ENCODE measurements around the gene ARCN1. TPM values are rescaled to one million over a fixed set of nuclear protein-coding genes. Genes with fewer than 3 reads are reported as not detected.
A peak's percentile ranks its signal among the peaks of the same experiment; 100 is the strongest.

ARCN1 gene
- 128 TPM for total RNA-seq

GRCh38 chr11:118572061-118572980 lies at the start of gene ARCN1:
TSS of gene ARCN1 (plus strand) at chr11:118572409. CDS start at chr11:118572548, 139 bp downstream.
- peak; percentile 93 for DNase-seq

- DNase-seq = peak; percentile 30
Observed at GRCh38 chr11:118522571-118523072, 49.6 kb upstream of the ARCN1 start.

DNA sequence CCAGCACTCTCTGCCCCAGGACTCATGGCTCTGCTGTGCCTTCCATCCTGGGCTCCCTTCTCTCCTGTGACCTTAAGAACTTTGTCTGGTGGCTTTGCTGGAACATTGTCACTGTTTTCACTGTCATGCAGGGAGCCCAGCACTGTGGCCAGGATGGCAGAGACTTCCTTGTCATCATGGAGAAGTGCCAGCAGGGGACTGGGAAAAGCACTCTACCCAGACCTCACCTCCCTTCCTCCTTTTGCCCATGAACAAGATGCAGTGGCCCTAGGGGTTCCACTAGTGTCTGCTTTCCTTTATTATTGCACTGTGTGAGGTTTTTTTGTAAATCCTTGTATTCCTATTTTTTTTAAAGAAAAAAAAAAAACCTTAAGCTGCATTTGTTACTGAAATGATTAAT lies 47.9 kb upstream of the ARCN1 start:
- DNase-seq = no peak

- peak; percentile 26 for DNase-seq
Observed at GRCh38 chr11:118524757-118525470, 47.3 kb upstream of the ARCN1 start.

- no peak for DNase-seq
Observed at GRCh38 chr11:118526688-118527087, 45.5 kb upstream of the ARCN1 start.

DNA sequence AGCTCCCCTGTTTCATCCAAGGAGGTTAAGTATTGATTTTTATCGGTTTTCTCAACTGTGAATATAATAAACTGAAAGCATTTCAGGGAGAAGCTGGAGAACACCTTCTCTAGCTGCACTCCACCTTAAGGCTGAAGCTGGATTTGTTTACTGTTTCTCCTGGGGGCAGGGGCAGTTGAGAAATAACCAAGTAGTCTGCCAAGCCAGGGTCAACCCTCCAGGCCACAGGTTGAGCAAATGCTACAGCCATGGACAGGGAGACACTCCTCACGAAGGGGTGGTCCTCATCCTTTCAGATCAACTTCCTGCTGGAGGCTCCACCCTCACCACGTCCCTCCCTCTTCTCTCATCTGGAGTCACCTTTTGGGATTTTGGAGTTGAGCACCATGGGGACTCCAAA lies 45.1 kb upstream of the ARCN1 start, which contains the start of gene TTC36:
Gene TTC36 (plus strand): TSS at position 366 of the 400 bp plus-strand sequence. CDS start 21 bp downstream, at position 387.
- no peak for DNase-seq

GRCh38 chr11:118528511-118528910 lies 43.7 kb upstream of the ARCN1 start:
- no peak for DNase-seq

GRCh38 chr11:118529584-118530175 lies 42.5 kb upstream of the ARCN1 start:
- no peak for DNase-seq

DNA sequence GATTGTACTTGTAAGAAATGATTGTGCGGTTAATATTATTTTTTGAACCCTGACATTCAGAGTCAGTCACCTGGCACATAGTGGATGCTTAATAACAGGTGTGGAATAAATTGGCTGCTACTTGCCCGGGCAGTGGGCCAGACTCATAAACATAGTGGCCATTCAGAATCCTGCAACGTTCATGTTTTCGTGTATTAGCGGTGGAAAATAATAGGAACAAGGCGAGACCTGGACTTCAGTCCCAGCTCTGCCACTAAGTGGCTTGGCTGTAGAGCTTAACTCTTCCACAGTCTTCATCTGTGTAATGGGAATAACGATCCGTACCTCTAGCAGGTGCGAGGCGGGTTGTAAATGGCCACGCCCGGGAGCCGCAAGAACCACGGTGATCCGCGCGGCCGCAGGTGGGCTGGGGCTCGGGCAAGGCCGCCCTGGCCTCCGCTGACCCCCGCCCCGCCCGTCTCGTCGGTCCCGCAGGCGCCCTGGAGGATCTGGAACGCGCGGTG lies 42.0 kb upstream of the ARCN1 start:
- peak; percentile 69 for DNase-seq

DNA sequence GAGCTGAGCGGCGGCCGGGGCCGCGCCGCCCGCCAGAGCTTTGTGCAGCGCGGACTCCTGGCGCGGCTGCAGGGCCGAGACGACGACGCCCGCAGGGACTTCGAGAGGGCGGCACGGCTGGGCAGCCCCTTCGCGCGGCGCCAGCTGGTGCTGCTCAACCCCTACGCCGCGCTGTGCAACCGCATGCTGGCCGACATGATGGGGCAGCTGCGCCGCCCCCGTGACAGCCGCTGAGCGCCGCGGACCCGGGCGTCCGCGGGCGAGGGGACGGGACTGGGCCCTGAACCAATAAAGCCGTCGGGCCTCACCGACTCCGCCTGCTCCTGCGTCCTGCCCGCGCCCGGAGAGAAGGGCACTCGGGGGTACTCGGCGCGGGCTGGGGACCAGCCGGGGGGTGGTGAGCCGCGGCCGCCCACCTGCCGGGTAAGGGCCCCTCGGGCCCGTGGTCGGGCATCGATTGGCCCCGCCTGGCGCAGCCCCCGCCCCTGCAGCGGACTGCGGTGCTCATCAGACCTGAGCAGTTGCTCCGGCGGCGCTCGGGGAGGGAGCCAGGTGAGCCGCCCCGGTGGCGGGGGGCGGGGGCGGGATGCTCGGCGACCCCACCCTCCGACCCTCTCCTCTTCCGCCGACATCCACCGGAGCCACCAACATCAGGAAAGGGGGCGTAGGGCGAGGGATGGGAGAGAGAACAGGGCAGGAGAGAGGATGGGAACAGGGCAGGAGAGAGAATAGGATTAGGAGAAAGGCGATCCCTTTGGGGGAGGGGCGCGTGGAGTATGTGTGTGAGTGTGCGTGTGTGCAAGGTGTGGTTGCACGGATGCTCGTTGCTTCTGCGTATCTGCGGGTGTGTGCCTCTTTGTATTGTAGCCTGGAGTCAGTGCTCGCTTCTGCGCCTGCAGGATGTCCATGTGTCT lies 41.3 kb upstream of the ARCN1 start, which contains the start of gene TMEM25:
Gene TMEM25 (plus strand): TSS at position 510 of the 914 bp plus-strand sequence. CDS start 610 bp downstream, outside the sequence.
- DNase-seq = peak; percentile 81

- DNase-seq = no peak
Observed at GRCh38 chr11:118531597-118532084, 40.6 kb upstream of the ARCN1 start.

DNA sequence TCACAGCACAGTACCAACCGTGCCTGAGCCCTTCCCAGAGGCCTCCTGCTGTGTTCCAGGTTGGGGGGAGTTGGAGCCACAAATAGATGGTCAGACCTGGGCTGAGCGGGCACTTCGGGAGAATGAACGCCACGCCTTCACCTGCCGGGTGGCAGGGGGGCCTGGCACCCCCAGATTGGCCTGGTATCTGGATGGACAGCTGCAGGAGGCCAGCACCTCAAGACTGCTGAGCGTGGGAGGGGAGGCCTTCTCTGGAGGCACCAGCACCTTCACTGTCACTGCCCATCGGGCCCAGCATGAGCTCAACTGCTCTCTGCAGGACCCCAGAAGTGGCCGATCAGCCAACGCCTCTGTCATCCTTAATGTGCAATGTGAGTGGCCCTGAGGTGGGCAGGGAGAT lies 40.1 kb upstream of the ARCN1 start:
- DNase-seq = no peak

DNA sequence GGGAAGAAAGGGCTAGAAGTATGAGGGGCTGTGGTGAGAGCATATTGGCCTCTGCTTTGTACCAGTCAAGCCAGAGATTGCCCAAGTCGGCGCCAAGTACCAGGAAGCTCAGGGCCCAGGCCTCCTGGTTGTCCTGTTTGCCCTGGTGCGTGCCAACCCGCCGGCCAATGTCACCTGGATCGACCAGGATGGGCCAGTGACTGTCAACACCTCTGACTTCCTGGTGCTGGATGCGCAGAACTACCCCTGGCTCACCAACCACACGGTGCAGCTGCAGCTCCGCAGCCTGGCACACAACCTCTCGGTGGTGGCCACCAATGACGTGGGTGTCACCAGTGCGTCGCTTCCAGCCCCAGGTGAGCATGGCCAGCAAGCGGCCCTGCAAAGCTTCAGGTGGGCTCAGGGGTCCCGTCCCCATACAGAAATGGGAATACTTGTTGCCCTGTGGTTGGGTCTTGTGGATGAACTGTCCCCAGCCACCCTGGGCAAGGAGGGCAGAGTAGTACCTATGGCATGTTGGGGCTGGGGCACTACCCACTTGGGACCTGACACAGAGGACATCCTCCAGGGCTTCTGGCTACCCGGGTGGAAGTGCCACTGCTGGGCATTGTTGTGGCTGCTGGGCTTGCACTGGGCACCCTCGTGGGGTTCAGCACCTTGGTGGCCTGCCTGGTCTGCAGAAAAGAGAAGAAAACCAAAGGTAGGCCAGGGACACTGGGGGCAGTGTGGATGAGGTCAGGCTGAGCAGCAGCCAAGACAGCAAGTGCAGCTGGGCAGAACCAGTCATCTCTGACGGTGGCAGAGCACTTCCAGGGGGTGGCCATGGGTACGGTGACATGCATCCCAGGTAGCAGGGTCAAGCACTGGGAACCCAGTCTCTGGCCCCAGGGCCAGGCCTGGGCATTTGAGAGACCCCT lies 39.1 kb upstream of the ARCN1 start:
- no peak for DNase-seq

DNA sequence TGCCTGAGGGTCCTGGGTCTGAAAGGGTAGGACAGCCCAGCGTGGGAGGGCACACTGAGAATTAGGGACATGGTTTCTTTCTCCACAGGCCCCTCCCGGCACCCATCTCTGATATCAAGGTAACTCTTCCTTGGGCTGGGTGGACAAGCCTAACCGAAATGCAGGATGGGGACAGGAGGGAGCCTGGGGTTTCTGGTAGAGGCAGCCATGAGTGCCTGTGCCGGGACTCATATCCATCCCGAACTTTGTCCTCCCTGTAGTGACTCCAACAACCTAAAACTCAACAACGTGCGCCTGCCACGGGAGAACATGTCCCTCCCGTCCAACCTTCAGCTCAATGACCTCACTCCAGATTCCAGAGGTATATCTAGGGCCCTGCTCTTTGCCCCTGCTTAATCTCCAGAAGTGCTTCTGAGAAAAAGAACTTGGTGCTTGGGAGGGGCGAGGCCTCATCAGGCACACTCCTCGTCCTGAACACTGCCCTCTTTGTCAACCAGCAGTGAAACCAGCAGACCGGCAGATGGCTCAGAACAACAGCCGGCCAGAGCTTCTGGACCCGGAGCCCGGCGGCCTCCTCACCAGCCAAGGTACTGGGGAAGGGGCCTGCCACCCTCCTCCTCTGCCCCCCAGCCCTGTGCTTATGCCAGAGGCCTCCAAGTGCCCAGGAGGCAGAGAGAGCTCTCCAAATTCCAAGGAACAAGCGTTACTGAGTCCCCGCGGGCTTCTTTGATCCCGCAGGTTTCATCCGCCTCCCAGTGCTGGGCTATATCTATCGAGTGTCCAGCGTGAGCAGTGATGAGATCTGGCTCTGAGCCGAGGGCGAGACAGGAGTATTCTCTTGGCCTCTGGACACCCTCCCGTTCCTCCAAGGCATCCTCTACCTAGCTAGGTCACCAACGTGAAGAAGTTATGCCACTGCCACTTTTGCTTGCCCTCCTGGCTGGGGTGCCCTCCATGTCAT lies 38.2 kb upstream of the ARCN1 start:
- DNase-seq = peak; percentile 31

- DNase-seq = no peak
Observed at GRCh38 chr11:118535261-118535660, 36.9 kb upstream of the ARCN1 start.

DNA sequence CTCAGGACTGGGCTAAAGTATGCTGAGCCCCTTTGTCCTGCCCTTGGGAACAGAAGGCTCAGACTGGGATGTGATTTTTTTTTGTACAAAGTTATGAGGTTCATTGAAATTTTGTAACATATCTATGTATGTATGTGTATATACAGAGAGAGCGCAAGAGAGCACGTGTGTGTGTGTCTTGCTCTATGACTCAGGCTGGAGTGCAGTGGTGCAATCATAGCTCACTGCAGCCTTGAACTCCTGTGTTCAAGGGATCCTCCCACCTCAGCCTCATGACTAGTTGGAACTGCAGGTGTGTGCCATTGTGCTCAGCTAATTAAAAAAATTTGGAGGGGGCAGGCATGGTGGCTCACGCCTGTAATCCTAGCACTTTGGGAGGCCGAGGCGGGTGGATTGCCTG lies 35.5 kb upstream of the ARCN1 start:
- no peak for DNase-seq

- DNase-seq = no peak
Observed at GRCh38 chr11:118537409-118537980, 34.7 kb upstream of the ARCN1 start.

GRCh38 chr11:118544010-118544646 lies 28.1 kb upstream of the ARCN1 start:
- DNase-seq = no peak
